T-cell (primary cell): ENCODE measurements around the gene CADM1. TPM values are rescaled to one million over a fixed set of nuclear protein-coding genes. Genes with fewer than 3 reads are reported as not detected.

Experiments used
- ATAC-seq, 4 experiments: fragments of 200-7000 bp in 3 of 4; fragments of 150-1000 bp in 1 of 4; cut with Tn5 transposase; replicated peaks in 1 of 4; 1 replicate in 3 of 4; 2 replicates in 1 of 4; pipeline ENCODE4 v1.10.0; 2021; ENCODE audit warnings: moderate library complexity in 3 of 4, mild to moderate bottlenecking in 2 of 4, moderate number of reproducible peaks in 1 of 4
- CTCF ChIA-PET, 2 donors: fragments of 300-600 bp; sonication (Branson Sonifier 250); formaldehyde crosslinking; loops; one replicate each; lab custom pipeline; 2022; ENCODE audit warnings: antibody characterized with exemption in 2 of 2; lab: Charles Lee
- POLR2A ChIA-PET, 2 donors: fragments of 300-600 bp; sonication (Branson Sonifier 250); formaldehyde crosslinking; loops; one replicate each; lab custom pipeline; 2022; ENCODE audit warnings: antibody characterized with exemption in 2 of 2; lab: Charles Lee
- DNase-seq, 35 experiments: peaks; one replicate each; pipeline versions ENCODE4 v3.0.0 to v3.0.0-alpha.2; 2013 to 2023
- H3K27ac ChIP-seq: one replicate; pipeline ENCODE4 v1.5.1; 2013; ENCODE audit warnings: low read length
- H3K27me3 ChIP-seq, 2 experiments: replicated peaks in 1 of 2; 1 replicate in 1 of 2; 2 replicates in 1 of 2; pipeline versions ENCODE4 v1.6.1 to v1.7.0; 2013; ENCODE audit warnings: low read length in 1 of 2, mixed read lengths in 1 of 2; ENCODE audit not compliant: control insufficient read depth in 2 of 2, insufficient read depth in 2 of 2; ENCODE audit errors: extremely low read depth in 1 of 2
- H3K36me3 ChIP-seq, 2 donors: 1 replicate in 1 of 2; 2 replicates in 1 of 2; pipeline versions ENCODE4 v1.6.1 to v1.7.0; 2013; ENCODE audit warnings: low read length in 1 of 2; ENCODE audit not compliant: control insufficient read depth in 2 of 2, insufficient read depth in 1 of 2; ENCODE audit errors: extremely low read depth in 1 of 2
- H3K4me1 ChIP-seq, 2 experiments: 1 replicate in 1 of 2; 2 replicates in 1 of 2; pipeline versions ENCODE4 v1.6.1 to v1.7.0; 2013; ENCODE audit warnings: low read length in 2 of 2, mixed read lengths in 1 of 2; ENCODE audit not compliant: insufficient read depth in 2 of 2, control insufficient read depth in 1 of 2; ENCODE audit errors: extremely low read depth in 1 of 2
- H3K4me3 ChIP-seq, 2 donors: 1 replicate in 1 of 2; 2 replicates in 1 of 2; pipeline versions ENCODE4 v1.5.1 to v1.7.0; 2013; ENCODE audit warnings: mild to moderate bottlenecking in 2 of 2, low read length in 1 of 2, moderate library complexity in 1 of 2; ENCODE audit not compliant: control insufficient read depth in 1 of 2; ENCODE audit errors: extremely low read depth in 1 of 2
- H3K9me3 ChIP-seq: 2 replicates; pipeline ENCODE4 v1.7.0; 2013
- H3K27ac Mint-ChIP-seq, 2 donors: one replicate each; pipeline ENCODE4 v1.8.0; 2020 to 2021; ENCODE audit warnings: mild to moderate bottlenecking in 2 of 2, mixed read lengths in 2 of 2
- H3K27me3 Mint-ChIP-seq, 2 donors: one replicate each; pipeline ENCODE4 v1.8.0; 2021 to 2022; ENCODE audit warnings: mixed read lengths in 2 of 2
- H3K36me3 Mint-ChIP-seq: one replicate; pipeline ENCODE4 v1.8.0; 2021; ENCODE audit warnings: mixed read lengths
- H3K4me1 Mint-ChIP-seq, 3 donors: one replicate each; pipeline ENCODE4 v1.8.0; 2020 to 2022; ENCODE audit warnings: mixed read lengths in 3 of 3, mild to moderate bottlenecking in 1 of 3
- H3K4me3 Mint-ChIP-seq, 3 donors: one replicate each; pipeline ENCODE4 v1.8.0; 2020 to 2022; ENCODE audit warnings: mild to moderate bottlenecking in 3 of 3, mixed read lengths in 3 of 3, moderate library complexity in 3 of 3
- H3K9me3 Mint-ChIP-seq, 3 donors: one replicate each; pipeline ENCODE4 v1.8.0; 2020 to 2022; ENCODE audit warnings: mixed read lengths in 3 of 3
- WGBS: methylation state at CpG from one replicate; pipeline ENCODE4 v1.1.5; 2013; ENCODE audit warnings: missing lambda C conversion rate; ENCODE audit not compliant: insufficient coverage; 5-methylcytosine and 5-hydroxymethylcytosine counted together
- total RNA-seq, 35 experiments: library from RNA in 6 of 35; stranded (reverse) in 6 of 35; fragments of 120-200 nt in 1 of 35; gene quantifications; one replicate each; pipeline versions ENCODE4 v1.2.1 to v1.2.4 and lab custom pipeline; 2013 to 2026

The CADM1 gene
- total RNA-seq, 5 donors from 2014 or later (not counting 1 experiment from before 2014, with no cell fraction given) = 2.1 to 6.7 (median 3.1) TPM

DNA sequence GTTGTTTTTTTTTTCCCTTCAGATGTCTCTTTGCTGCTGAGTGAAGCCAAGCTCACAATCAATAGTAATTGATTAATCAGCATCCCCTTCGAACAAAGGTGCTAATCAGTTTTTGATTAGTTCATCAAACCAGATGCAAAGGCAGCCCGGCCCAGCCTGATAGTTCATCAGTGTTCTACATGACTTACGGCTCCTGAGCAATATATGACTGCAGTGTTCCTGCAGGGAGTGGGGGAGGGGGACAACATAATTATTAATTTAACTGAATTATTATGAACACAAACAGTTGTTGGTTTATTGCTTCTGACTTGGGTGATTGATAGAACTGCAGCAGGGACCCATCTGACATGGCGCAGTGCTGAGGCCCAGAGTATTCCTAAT, 315.3 kb downstream of the CADM1 start:
- Histone ChIP-seq H3K27ac (no peak overlapping the region), H3K4me1 (no peaks in the 10 kb centered on the region), H3K4me3 (no peak overlapping the region), H3K27me3 (no peaks in the 10 kb centered on the region), H3K9me3 (no peaks in the 10 kb centered on the region), H3K36me3 (no peaks in the 10 kb centered on the region)
- Mint-ChIP-seq H3K27me3 (peaks cover 0 to 3% of the 10 kb centered on the region in 2 donors), H3K27ac (no peak overlapping the region), H3K36me3 (no peaks in the 10 kb centered on the region), H3K4me3 (no peak overlapping the region), H3K4me1 (peaks cover 0 to 1% (median 0%) of the 10 kb centered on the region in 3 donors), H3K9me3 (no peaks in the 10 kb centered on the region)
- POLR2A ChIA-PET = interaction anchor here in 1 of 2 donors (0.6 kb wide), 1 partner anchor 794 kb away, joined by 3 read pairs; no protein-coding TSS in a partner anchor
- DNase-seq (no peak), ATAC-seq (no peak)
- 80% methylated on average over 2 of the region's 4 CpGs for WGBS
- CTCF ChIA-PET = no interaction called here

DNA sequence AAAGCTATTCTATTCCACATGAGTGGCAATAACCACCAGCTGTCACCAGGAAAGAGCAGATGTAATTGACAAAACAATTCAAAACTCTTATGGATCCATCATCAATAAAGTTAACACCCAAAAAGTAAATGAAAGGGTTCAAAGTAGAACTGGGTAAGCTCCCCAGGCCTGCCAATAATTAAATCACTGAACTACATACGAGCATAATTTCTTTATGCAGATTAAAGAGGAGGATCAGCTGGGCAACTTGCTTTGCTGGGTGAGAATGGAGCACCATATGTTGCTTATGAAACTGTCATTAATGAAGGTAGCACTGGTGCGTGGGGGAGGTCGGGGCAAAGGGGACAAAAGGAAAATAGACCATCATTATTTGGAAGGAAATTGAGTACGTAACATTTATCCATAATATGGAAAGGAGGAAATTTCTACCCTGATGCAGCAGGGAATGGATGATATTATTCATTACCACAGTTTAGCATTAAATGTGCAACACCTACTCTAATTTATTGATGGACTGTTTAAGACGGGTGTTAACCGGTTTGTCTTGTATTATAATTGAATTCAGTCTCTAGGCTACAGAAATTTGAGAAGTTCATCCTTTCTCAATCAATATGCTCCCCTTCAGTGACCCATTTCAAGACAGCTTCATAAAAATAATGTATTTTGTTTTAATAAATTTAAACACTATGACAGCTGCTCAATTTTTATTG, 315.9 kb downstream of the CADM1 start:
- Mint-ChIP-seq H3K4me3 (no peak overlapping the region), H3K27ac (no peak overlapping the region), H3K27me3 (peaks cover 0 to 3% of the 10 kb centered on the region in 2 donors), H3K9me3 (no peaks in the 10 kb centered on the region), H3K4me1 (no peaks in the 10 kb centered on the region), H3K36me3 (no peaks in the 10 kb centered on the region)
- Histone ChIP-seq H3K27me3 (no peaks in the 10 kb centered on the region), H3K36me3 (no peaks in the 10 kb centered on the region), H3K9me3 (no peaks in the 10 kb centered on the region), H3K27ac (no peak overlapping the region), H3K4me1 (no peaks in the 10 kb centered on the region), H3K4me3 (no peak overlapping the region)
- CTCF ChIA-PET = no interaction called here
- WGBS = 100% methylated on average over 1 of the region's 6 CpGs
- DNase-seq = no peak
- no peak for ATAC-seq
- POLR2A ChIA-PET = interaction anchor here in 1 of 2 donors (0.6 kb wide), 1 partner anchor 793 kb away, joined by 3 read pairs; no protein-coding TSS in a partner anchor

DNA sequence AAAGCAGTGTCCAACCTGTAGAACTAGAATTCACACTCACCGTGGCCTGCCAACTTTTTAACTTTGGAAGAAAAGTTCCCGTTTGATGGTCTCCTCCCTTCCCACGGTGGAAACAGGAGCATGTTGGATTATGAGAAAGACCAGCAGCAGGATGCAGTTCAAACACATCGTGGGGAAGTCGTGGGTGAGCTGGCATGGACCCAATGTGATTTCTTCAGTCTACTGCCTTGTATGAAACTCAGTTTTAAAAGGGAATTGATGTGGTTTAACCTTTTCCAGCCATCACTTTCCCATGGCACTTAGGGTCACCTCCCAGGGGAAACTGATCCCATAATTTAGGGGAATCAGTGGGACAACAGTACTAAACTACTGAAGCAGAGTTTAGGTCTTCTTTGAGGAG, 318.3 kb downstream of the CADM1 start:
- WGBS = no CpG with 5 or more reads among the region's 5 CpGs
- no peak for ATAC-seq
- DNase-seq = no peak
- no peaks in the 10 kb centered on the region for H3K9me3 ChIP-seq
- ChIA-PET CTCF (interaction anchor here in 1 of 2 donors (0.5 kb wide), 1 partner anchor 13 kb away, joined by 9 read pairs; no protein-coding TSS in a partner anchor), POLR2A (no interaction called here)
- H3K4me1 ChIP-seq = no peaks in the 10 kb centered on the region
- Mint-ChIP-seq H3K36me3 (no peaks in the 10 kb centered on the region), H3K4me3 (no peak overlapping the region), H3K9me3 (no peaks in the 10 kb centered on the region), H3K4me1 (no peaks in the 10 kb centered on the region), H3K27ac (no peak overlapping the region), H3K27me3 (peaks cover 0 to 3% of the 10 kb centered on the region in 2 donors)
- H3K36me3 ChIP-seq = no peaks in the 10 kb centered on the region
- H3K27me3 ChIP-seq = no peaks in the 10 kb centered on the region
- no peak overlapping the region for H3K4me3 ChIP-seq
- H3K27ac ChIP-seq = no peak overlapping the region

DNA sequence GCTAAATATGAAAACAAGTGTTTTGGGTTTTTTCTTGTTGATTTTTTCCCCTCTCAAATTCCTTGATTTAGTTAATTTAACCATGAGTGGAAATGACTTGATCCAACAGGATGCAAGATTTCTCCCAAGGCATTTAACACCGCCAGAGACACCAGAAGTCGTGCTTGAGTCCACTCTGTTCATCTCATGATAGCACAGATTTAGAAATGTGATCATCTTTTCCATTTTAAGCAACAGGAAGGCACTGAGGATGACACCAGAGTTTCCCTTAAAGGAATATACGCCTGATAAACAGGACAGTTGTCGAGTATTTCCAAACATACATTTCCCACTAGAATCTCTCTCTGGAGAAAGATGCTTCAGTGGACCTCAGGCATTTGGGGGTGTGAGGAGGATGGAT, 318.7 kb downstream of the CADM1 start:
- H3K4me1 ChIP-seq = no peaks in the 10 kb centered on the region
- CTCF ChIA-PET = no interaction called here
- ATAC-seq = no peak
- H3K9me3 ChIP-seq = no peaks in the 10 kb centered on the region
- no peak for DNase-seq
- POLR2A ChIA-PET = no interaction called here
- no peaks in the 10 kb centered on the region for H3K4me1 Mint-ChIP-seq
- H3K27ac ChIP-seq = no peak overlapping the region
- H3K36me3 Mint-ChIP-seq = no peaks in the 10 kb centered on the region
- no peak overlapping the region for H3K4me3 Mint-ChIP-seq
- WGBS = 80% methylated on average over 2 of the region's 4 CpGs
- no peak overlapping the region for H3K4me3 ChIP-seq
- H3K36me3 ChIP-seq = no peaks in the 10 kb centered on the region
- peaks cover 0 to 3% of the 10 kb centered on the region in 2 donors for H3K27me3 Mint-ChIP-seq
- no peaks in the 10 kb centered on the region for H3K9me3 Mint-ChIP-seq
- no peak overlapping the region for H3K27ac Mint-ChIP-seq
- no peaks in the 10 kb centered on the region for H3K27me3 ChIP-seq

DNA sequence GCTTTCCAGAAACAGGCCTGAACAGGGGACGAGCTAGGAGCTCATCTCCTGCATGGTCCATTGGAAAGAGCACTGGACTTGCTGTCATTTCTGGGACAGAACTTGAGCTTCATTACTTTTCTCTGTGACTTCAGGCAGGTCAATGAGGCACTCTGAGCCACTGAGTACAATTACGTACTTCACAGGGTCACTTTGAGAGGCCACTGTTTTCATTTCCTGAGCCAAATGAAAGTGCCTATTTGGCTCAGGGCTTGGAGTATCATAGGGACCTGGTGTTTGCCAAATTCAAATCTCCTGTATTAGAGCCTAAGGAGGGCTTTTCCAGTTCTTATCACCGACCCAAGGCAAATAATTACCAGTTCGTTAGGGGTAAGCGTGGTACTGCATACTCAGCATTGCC, 319.3 kb downstream of the CADM1 start:
- Mint-ChIP-seq H3K9me3 (no peaks in the 10 kb centered on the region), H3K4me3 (no peak overlapping the region), H3K36me3 (no peaks in the 10 kb centered on the region), H3K27me3 (peaks cover 0 to 3% of the 10 kb centered on the region in 2 donors), H3K4me1 (no peaks in the 10 kb centered on the region), H3K27ac (no peak overlapping the region)
- H3K4me3 ChIP-seq = no peak overlapping the region
- no peaks in the 10 kb centered on the region for H3K9me3 ChIP-seq
- H3K36me3 ChIP-seq = no peaks in the 10 kb centered on the region
- H3K27ac ChIP-seq = no peak overlapping the region
- ChIA-PET CTCF (no interaction called here), POLR2A (no interaction called here)
- H3K27me3 ChIP-seq = no peaks in the 10 kb centered on the region
- H3K4me1 ChIP-seq = no peaks in the 10 kb centered on the region
- no peak for DNase-seq
- ATAC-seq = no peak
- 92% methylated on average over 3 of the region's 5 CpGs for WGBS

DNA sequence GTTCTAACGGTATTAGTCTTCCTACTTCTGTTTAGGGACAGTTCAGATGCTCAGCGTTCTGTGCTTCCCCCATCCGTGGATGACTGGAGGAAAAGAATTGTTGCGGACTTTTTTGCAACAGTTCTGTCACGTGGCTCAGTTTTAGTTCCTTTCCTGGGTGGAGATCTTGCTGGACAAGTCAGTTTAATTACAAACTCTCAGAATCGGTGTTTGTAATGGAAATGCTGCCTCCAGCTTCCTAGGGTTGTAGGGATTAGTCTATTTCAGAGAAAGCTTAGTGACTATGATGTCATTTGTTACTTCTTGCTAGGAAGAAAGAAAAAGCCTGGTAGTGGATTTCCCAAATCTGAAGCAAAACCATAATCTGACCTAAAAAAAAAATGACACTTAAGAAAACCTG, 320.4 kb downstream of the CADM1 start:
- Histone ChIP-seq H3K4me3 (no peak overlapping the region), H3K36me3 (no peaks in the 10 kb centered on the region), H3K9me3 (no peaks in the 10 kb centered on the region), H3K27ac (no peak overlapping the region), H3K27me3 (no peaks in the 10 kb centered on the region), H3K4me1 (no peaks in the 10 kb centered on the region)
- H3K4me1 Mint-ChIP-seq = no peaks in the 10 kb centered on the region
- DNase-seq (no peak), ATAC-seq (no peak)
- H3K4me3 Mint-ChIP-seq = no peak overlapping the region
- H3K36me3 Mint-ChIP-seq = no peaks in the 10 kb centered on the region
- H3K27me3 Mint-ChIP-seq = peaks cover 0 to 3% of the 10 kb centered on the region in 2 donors
- ChIA-PET POLR2A (no interaction called here), CTCF (no interaction called here)
- WGBS = 72% methylated on average over 5 of the region's 6 CpGs
- no peak overlapping the region for H3K27ac Mint-ChIP-seq
- no peaks in the 10 kb centered on the region for H3K9me3 Mint-ChIP-seq
